H9 (cell line): ENCODE measurements around the gene FBXL13. TPM values are rescaled to one million over a fixed set of nuclear protein-coding genes. Genes with fewer than 3 reads are reported as not detected.
"Not testable (repeated sequence)": the region's sequence is repeated elsewhere in the genome, so short reads cannot be mapped to it uniquely, and the experiment has no call there.

ENCODE experiments used
- DNase-seq: peaks from one replicate; pipeline ENCODE4 v3.0.0-alpha.2; 2017
- H2AFZ ChIP-seq: one replicate; pipeline ENCODE4 v1.6.1; 2013; ENCODE audit warnings: mild to moderate bottlenecking, low read length, control low read depth, moderate library complexity
- H2AK5ac ChIP-seq: 2 replicates; pipeline ENCODE4 v1.6.1; 2013; ENCODE audit warnings: low read length, control low read depth, mixed read lengths; ENCODE audit not compliant: insufficient read length
- H2BK120ac ChIP-seq: one replicate; pipeline ENCODE4 v1.6.1; 2013; ENCODE audit warnings: low read depth, mild to moderate bottlenecking, low read length, control low read depth, inconsistent platforms; ENCODE audit not compliant: poor library complexity, severe bottlenecking
- H2BK12ac ChIP-seq: 2 replicates; pipeline ENCODE4 v1.6.1; 2013; ENCODE audit warnings: low read length, control low read depth, mixed read lengths, low read depth; ENCODE audit not compliant: insufficient read length
- H2BK15ac ChIP-seq: 2 replicates; pipeline ENCODE4 v1.6.1; 2013; ENCODE audit warnings: low read depth, low read length, control low read depth
- H2BK20ac ChIP-seq: one replicate; pipeline ENCODE4 v1.6.1; 2013; ENCODE audit warnings: low read depth, mild to moderate bottlenecking, low read length, control low read depth, inconsistent platforms; ENCODE audit not compliant: poor library complexity, severe bottlenecking
- H2BK5ac ChIP-seq: 2 replicates; pipeline ENCODE4 v1.6.1; 2013; ENCODE audit warnings: low read length, control low read depth, mixed read lengths; ENCODE audit not compliant: insufficient read length
- H3K14ac ChIP-seq: 2 replicates; pipeline ENCODE4 v1.6.1; 2013; ENCODE audit warnings: low read length, control low read depth; ENCODE audit not compliant: insufficient read depth
- H3K18ac ChIP-seq: 2 replicates; pipeline ENCODE4 v1.6.1; 2013; ENCODE audit warnings: low read depth, mild to moderate bottlenecking, mixed read lengths, low read length, control low read depth; ENCODE audit not compliant: insufficient read length
- H3K23ac ChIP-seq: 2 replicates; pipeline ENCODE4 v1.6.1; 2013; ENCODE audit warnings: low read length, control low read depth, mixed read lengths, low read depth; ENCODE audit not compliant: insufficient read length
- H3K23me2 ChIP-seq: 2 replicates; pipeline ENCODE4 v1.6.1; 2013; ENCODE audit warnings: low read depth, mild to moderate bottlenecking, mixed read lengths, low read length, control low read depth; ENCODE audit not compliant: insufficient read length, poor library complexity, severe bottlenecking
- H3K27ac ChIP-seq: 2 replicates; pipeline ENCODE4 v1.5.1; 2013; ENCODE audit warnings: low read length, control low read depth, mixed read lengths, low read depth; ENCODE audit not compliant: insufficient read length
- H3K27me3 ChIP-seq: 2 replicates; pipeline ENCODE4 v1.6.1; 2013; ENCODE audit warnings: low read length, control low read depth, inconsistent platforms; ENCODE audit not compliant: insufficient read depth
- H3K4ac ChIP-seq: 2 replicates; pipeline ENCODE4 v1.6.1; 2013; ENCODE audit warnings: low read depth, mild to moderate bottlenecking, control low read depth, inconsistent platforms, low read length, moderate library complexity
- H3K4me1 ChIP-seq: 2 replicates; pipeline ENCODE4 v1.6.1; 2013; ENCODE audit warnings: low read length, control low read depth, inconsistent platforms; ENCODE audit not compliant: insufficient read depth
- H3K4me2 ChIP-seq: 2 replicates; pipeline ENCODE4 v1.6.1; 2013; ENCODE audit warnings: low read length, control low read depth, mixed read lengths; ENCODE audit not compliant: insufficient read length, insufficient read depth
- H3K56ac ChIP-seq: 2 replicates; pipeline ENCODE4 v1.6.1; 2013; ENCODE audit warnings: low read depth, mild to moderate bottlenecking, mixed read lengths, low read length, control low read depth; ENCODE audit not compliant: insufficient read length
- H3K79me1 ChIP-seq: 2 replicates; pipeline ENCODE4 v1.6.1; 2013; ENCODE audit warnings: low read depth, mild to moderate bottlenecking, moderate library complexity, low read length, control low read depth, inconsistent platforms; ENCODE audit not compliant: insufficient read depth, poor library complexity, severe bottlenecking
- H3K79me2 ChIP-seq: 2 replicates; pipeline ENCODE4 v1.6.1; 2013; ENCODE audit warnings: low read length, control low read depth, inconsistent platforms; ENCODE audit not compliant: insufficient read depth
- H3K9ac ChIP-seq: 2 replicates; pipeline ENCODE4 v1.6.1; 2013; ENCODE audit warnings: low read length, control low read depth, mixed read lengths; ENCODE audit not compliant: insufficient read length; ENCODE audit errors: extremely low read depth
- H3K9me3 ChIP-seq: one replicate; pipeline ENCODE4 v1.6.1; 2013; ENCODE audit warnings: low read depth, low read length, inconsistent platforms; ENCODE audit not compliant: control insufficient read depth
- H3T11ph ChIP-seq: one replicate; pipeline ENCODE4 v1.6.1; 2013; ENCODE audit warnings: mild to moderate bottlenecking, low read length, control low read depth, inconsistent platforms
- H4K20me1 ChIP-seq: one replicate; pipeline ENCODE4 v1.6.1; 2013; ENCODE audit not compliant: control insufficient read depth, insufficient read length, insufficient read depth
- H4K5ac ChIP-seq: 2 replicates; pipeline ENCODE4 v1.6.1; 2013; ENCODE audit warnings: low read depth, mild to moderate bottlenecking, mixed read lengths, low read length, control low read depth; ENCODE audit not compliant: insufficient read length
- H4K8ac ChIP-seq: replicated peaks from 2 replicates; pipeline ENCODE4 v1.6.1; 2013; ENCODE audit warnings: low read length, control low read depth, mixed read lengths, low read depth; ENCODE audit not compliant: insufficient read length
- H4K91ac ChIP-seq: 2 replicates; pipeline ENCODE4 v1.6.1; 2013; ENCODE audit warnings: low read depth, mild to moderate bottlenecking, moderate library complexity, mixed read lengths, low read length, control low read depth; ENCODE audit not compliant: insufficient read length
- H3K27ac Mint-ChIP-seq, 3 experiments: 2 replicates in 2 of 3; 3 replicates in 1 of 3; pipeline ENCODE4 v1.8.0; 2020 to 2021; ENCODE audit warnings: mixed read lengths in 3 of 3, mild to moderate bottlenecking in 1 of 3, moderate library complexity in 1 of 3
- H3K27me3 Mint-ChIP-seq: 2 replicates; pipeline ENCODE4 v1.8.0; 2021; ENCODE audit warnings: low read depth, mild to moderate bottlenecking, moderate library complexity, mixed read lengths
- H3K36me3 Mint-ChIP-seq, 3 experiments: 2 replicates in 2 of 3; 3 replicates in 1 of 3; pipeline ENCODE4 v1.8.0; 2020 to 2021; ENCODE audit warnings: low read depth in 3 of 3, mixed read lengths in 3 of 3; ENCODE audit not compliant: insufficient read depth in 1 of 3
- H3K4me1 Mint-ChIP-seq, 2 experiments: 2 replicates each; pipeline ENCODE4 v1.8.0; 2020; ENCODE audit warnings: mixed read lengths in 2 of 2
- H3K4me3 Mint-ChIP-seq, 2 experiments: 2 replicates in 1 of 2; 3 replicates in 1 of 2; pipeline ENCODE4 v1.8.0; 2020 to 2021; ENCODE audit warnings: mild to moderate bottlenecking in 2 of 2, mixed read lengths in 2 of 2, moderate library complexity in 1 of 2
- H3K9me3 Mint-ChIP-seq, 2 experiments: 2 replicates in 1 of 2; 3 replicates in 1 of 2; pipeline ENCODE4 v1.8.0; 2020; ENCODE audit warnings: mild to moderate bottlenecking in 2 of 2, mixed read lengths in 2 of 2, moderate library complexity in 1 of 2
- WGBS: extraction: QIAGEN DNeasy Blood & Tissue Kit; methylation state at CpG from one replicate; pipeline ENCODE4 v1.1.7; 2013; ENCODE audit warnings: missing lambda C conversion rate, low lambda C conversion rate, mixed read lengths; ENCODE audit not compliant: insufficient read length; ENCODE audit errors: extremely low coverage; 5-methylcytosine and 5-hydroxymethylcytosine counted together
- total RNA-seq: library from RNA; stranded (reverse); gene quantifications from 2 replicates; pipeline ENCODE4 v1.2.1, GENCODE V29; 2021

Gene FBXL13
- total RNA-seq, 1 experiment from 2014 or later = 4.4 TPM

DNA sequence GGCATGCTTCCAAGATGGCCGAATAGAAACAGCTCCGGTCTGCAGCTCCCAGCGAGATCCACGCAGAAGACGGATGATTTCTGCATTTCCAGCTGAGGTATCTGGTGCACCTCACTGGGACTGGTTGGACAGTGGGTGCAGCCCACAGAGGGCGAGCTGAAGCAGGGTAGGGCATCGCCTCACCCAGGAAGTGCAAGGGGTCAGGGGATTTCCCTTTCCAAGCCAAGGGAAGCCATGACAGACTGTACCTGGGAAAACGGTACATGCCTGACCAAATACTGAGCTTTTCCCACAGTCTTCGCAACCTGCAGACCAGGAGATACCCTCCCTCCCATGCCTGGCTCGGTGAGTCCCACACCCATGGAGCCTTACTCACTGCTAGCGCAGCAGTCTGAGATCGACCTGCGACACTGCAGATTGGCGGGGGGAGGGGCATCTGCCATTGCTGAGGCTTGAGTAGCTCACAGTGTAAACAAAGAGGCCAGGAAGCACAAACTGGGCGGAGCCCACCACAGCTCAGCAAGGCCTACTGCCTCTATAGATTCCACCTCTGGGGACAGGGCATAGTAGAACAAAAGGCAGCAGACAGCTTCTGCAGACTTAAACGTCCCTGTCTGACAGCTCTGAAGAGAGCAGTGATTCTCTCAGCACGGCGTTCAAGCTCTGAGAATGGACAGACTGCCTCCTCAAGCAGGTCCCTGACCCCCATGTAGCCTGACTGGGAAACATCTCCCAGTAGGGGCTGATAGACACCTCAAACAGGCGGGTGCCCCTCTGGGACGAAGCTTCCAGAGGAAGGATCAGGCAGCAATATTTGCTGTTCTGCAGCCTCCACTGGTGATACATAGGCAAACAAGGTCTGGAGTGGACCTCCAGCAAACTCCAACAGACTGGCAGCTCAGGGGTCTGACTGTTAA lies 36.5 kb downstream of the FBXL13 start:
- no CpG with 5 or more reads among the region's 20 CpGs for WGBS
- peaks cover 6 to 28% (median 24%) of the 10 kb centered on the region in 3 experiments for H3K36me3 Mint-ChIP-seq
- H3K4me2 ChIP-seq = not testable (repeated sequence)

More for the DNA sequence above, 36.5 kb downstream of the FBXL13 start:
- H3K18ac ChIP-seq, H2BK12ac ChIP-seq, H2BK15ac ChIP-seq, H2BK20ac ChIP-seq, H3K27ac Mint-ChIP-seq, H3K9ac ChIP-seq, H2BK120ac ChIP-seq, H3K56ac ChIP-seq, H3K23me2 ChIP-seq, H3K27me3 ChIP-seq, H3K9me3 ChIP-seq, H2AK5ac ChIP-seq, H4K20me1 ChIP-seq, H3K4ac ChIP-seq, H2BK5ac ChIP-seq, H3K27ac ChIP-seq, H4K91ac ChIP-seq, H3K4me1 ChIP-seq, H3K79me2 ChIP-seq, H3K27me3 Mint-ChIP-seq, H3K79me1 ChIP-seq, H3K23ac ChIP-seq, H3T11ph ChIP-seq: not testable (repeated sequence)
- peak overlapping the region in 1 of 2 experiments; percentile 26; a peak in 2 of 5 replicates for H3K4me3 Mint-ChIP-seq
- peaks cover 11 to 12% of the 10 kb centered on the region in 2 experiments for H3K4me1 Mint-ChIP-seq
- H3K9me3 Mint-ChIP-seq = peaks cover 27 to 29% of the 10 kb centered on the region in 2 experiments
- H4K5ac ChIP-seq = peak overlapping the region; percentile 70
- peak overlapping the region; percentile 92 for H2AFZ ChIP-seq
- DNase-seq = peak; percentile 81
- peak overlapping the region; percentile 16 for H4K8ac ChIP-seq
- peak overlapping the region; percentile 78; the same call in 1 of the 2 replicates for H3K14ac ChIP-seq
